Measurements from ENCODE around the gene KLHDC10.
"Not testable (repeated sequence)": the region's sequence is repeated elsewhere in the genome, so short reads cannot be mapped to it uniquely, and the experiment has no call there.

KLHDC10 gene

DNA sequence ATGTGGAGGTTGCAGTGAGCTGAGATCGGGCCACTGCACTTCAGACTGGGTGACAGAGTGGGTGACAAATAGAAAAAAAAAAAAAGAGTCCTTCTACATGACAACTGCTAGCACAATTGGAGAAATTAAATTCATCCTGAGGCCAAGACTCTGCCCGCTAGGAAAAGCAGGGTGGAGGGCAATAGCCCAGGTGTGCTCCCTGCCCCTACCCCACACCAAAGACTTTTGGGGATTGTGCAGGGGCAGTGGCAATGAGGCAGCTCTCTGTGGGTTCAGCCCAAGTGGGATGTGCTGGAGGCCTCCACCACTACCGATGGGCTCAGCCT lies 73.6 kb downstream of the KLHDC10 start:
- H3K9me3 ChIP-seq (ENCODE audit: insufficient read depth, low read depth, low read length): no peaks in the 10 kb centered on the region
- H3K4me1 ChIP-seq (ENCODE audit: insufficient read depth, low read length): peaks cover 7% of the 10 kb centered on the region; the same call in 1 of the 2 replicates
- no peak overlapping the region for H3K9ac ChIP-seq (ENCODE audit: low read depth, low read length)
- no peak overlapping the region for H3K27ac ChIP-seq (ENCODE audit: low read depth, low read length)
- no peaks in the 10 kb centered on the region for H3K36me3 ChIP-seq (ENCODE audit: insufficient read depth, low read length)
- WGBS: 84% methylated on average over 3 of the region's 3 CpGs
- H3K4me3 ChIP-seq (ENCODE audit: low read length): no peak overlapping the region
- 0 out of 2 replicates have a peak, but pooled peaks cover 3% of the 10 kb centered on the region for H3K27me3 ChIP-seq (ENCODE audit: insufficient read depth, low read length)

DNA sequence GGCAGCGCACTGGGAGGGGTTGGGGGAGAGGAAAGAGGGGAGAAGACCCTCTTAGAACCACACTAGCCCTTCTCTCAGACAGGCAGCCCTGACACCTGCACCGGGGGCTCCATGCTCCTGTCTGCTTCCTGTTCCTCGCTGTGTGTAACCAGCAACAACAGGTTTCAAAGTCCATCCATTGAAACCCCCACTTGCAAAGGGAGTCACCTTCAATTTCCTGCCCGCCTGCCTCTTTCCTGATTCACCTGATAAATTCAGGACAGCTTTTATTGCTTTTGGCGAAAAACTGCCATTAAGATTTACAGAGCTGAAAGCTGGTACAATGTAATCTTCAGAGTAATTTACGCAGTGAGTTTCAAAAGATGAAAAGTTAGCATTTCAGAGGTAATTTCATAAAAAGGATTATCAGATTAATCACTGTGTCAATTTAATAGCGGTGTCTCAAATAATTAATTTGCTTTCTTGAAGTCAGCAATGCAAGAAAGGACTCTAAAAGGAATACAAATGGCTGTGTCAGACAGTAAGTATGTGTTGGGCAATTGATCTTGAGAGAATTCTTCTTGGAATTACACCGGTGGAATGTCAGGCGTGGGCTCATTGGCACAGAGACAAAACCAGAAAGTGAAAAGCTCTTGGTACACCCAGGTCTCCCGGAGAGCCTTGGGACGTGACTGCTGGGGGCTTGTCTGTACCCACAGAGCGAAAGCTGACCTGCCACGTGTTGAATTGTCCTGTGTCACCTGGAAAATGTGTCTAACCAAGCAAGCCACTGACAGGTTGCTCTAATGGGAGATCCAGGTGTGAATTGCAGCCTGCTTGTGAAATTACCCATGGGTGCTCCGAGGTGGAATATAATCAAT lies 74.2 kb downstream of the KLHDC10 start:
- Histone ChIP-seq H3K4me1 (ENCODE audit: insufficient read depth, low read length) (peaks cover 7% of the 10 kb centered on the region; the same call in 1 of the 2 replicates), H3K36me3 (ENCODE audit: insufficient read depth, low read length) (no peaks in the 10 kb centered on the region), H3K9ac (ENCODE audit: low read depth, low read length) (no peak overlapping the region), H3K4me3 (ENCODE audit: low read length) (no peak overlapping the region), H3K27ac (ENCODE audit: low read depth, low read length) (no peak overlapping the region), H3K27me3 (ENCODE audit: insufficient read depth, low read length) (0 out of 2 replicates have a peak, but pooled peaks cover 3% of the 10 kb centered on the region), H3K9me3 (ENCODE audit: insufficient read depth, low read depth, low read length) (no peaks in the 10 kb centered on the region)
- 88% methylated on average over 13 of the region's 14 CpGs for WGBS

DNA sequence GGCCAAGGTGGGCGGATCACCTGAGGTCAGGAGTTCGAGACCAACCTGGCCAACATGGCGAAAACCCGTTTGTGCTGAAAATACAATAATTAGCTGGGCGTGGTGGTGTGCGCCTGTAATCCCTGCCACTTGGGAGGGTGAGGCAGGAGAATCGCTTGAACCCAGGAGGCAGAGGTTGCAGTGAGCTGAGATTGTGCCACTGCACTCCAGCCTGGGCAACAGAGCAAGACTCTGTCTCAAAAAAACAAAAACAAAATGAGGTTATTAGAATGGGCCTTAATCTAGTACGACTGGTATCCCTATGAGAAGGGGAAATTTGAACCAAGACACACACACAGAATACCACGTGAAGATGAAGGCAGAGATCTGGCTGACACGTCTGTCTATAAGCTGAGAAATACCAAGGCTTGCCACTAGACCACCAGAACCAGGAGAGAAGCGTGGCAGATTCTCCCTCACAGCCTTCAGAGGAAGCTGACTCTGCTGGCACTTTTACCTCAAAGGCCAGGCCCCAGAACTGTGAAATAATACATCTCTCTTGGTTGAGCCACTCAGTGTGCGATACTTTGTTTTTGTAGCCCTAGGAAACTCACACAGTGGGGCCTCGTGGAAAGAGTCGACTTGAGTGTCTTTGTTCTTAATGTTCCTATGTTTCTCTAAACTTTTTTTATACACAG lies 75.2 kb downstream of the KLHDC10 start:
- H3K27ac ChIP-seq (ENCODE audit: low read depth, low read length): no peak overlapping the region
- no peaks in the 10 kb centered on the region for H3K27me3 ChIP-seq (ENCODE audit: insufficient read depth, low read length)
- no peaks in the 10 kb centered on the region for H3K36me3 ChIP-seq (ENCODE audit: insufficient read depth, low read length)
- 94% methylated on average over 14 of the region's 14 CpGs for WGBS
- H3K9me3 ChIP-seq (ENCODE audit: insufficient read depth, low read depth, low read length): no peaks in the 10 kb centered on the region
- H3K4me1 ChIP-seq (ENCODE audit: insufficient read depth, low read length): peaks cover 7% of the 10 kb centered on the region; the same call in 1 of the 2 replicates
- no peak overlapping the region for H3K4me3 ChIP-seq (ENCODE audit: low read length)
- H3K9ac ChIP-seq (ENCODE audit: low read depth, low read length): no peak overlapping the region

DNA sequence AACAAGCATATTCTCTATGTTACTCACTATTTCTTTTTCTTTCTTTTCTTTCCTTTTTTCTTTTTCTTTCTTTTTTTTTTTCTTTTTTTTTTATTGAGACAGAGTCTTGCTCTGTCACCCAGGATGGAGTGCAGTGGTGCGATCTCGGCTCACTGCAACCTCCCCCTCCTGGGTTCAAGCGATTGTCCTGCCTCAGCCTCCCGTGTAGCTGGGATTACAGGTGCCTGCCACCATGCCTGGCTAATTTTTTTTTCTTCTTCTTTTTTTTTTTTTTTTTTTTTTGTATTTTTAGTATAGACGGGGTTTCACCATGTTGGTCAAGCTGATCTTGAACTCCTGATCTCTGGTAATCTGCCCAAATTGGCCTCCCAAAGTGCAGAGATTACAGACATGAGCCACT lies 75.8 kb downstream of the KLHDC10 start:
- H3K36me3 ChIP-seq (ENCODE audit: insufficient read depth, low read length); H3K27ac ChIP-seq (ENCODE audit: low read depth, low read length); H3K9me3 ChIP-seq (ENCODE audit: insufficient read depth, low read depth, low read length); H3K9ac ChIP-seq (ENCODE audit: low read depth, low read length); H3K4me1 ChIP-seq (ENCODE audit: insufficient read depth, low read length); H3K27me3 ChIP-seq (ENCODE audit: insufficient read depth, low read length); H3K4me3 ChIP-seq (ENCODE audit: low read length): not testable (repeated sequence)
- WGBS: 94% methylated on average over 5 of the region's 5 CpGs

DNA sequence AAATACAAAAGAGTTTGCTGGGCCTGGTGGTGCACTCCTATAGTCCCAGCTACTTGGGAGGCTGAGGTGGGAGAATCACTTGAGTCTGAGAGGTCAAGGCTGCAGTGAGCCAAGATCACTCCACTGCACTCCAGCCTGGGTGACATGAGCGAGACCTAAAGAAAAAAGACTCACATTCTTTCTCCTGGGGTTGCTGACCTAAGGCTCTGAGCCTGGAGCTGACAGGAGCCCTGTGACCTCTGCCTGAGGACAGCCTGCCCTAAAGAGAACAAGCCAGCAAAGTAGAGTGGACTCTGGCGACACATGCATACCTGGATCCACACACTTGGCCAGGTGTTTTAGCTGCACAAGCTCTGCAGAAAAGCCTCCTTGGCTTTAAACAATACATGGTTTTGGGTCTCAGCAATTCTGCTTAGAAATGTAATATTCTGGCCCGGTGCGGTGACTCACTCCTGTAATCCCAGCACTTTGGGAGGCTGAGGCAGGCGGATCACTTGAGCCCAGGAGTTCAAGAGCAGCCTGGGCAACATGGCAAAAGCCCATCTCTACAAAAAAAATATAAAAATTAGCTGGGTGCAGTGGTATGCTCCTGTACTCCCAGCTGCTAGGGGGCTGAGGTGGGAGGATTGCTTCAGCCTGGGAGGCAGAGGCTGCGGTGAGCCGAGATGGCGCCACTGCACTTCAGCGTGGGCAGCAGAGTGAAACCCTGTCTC lies 76.5 kb downstream of the KLHDC10 start:
- Histone ChIP-seq H3K9ac (ENCODE audit: low read depth, low read length) (no peak overlapping the region), H3K4me3 (ENCODE audit: low read length) (no peak overlapping the region), H3K36me3 (ENCODE audit: insufficient read depth, low read length) (no peaks in the 10 kb centered on the region), H3K27me3 (ENCODE audit: insufficient read depth, low read length) (no peaks in the 10 kb centered on the region), H3K4me1 (ENCODE audit: insufficient read depth, low read length) (peaks cover 2% of the 10 kb centered on the region; the same call in 1 of the 2 replicates), H3K27ac (ENCODE audit: low read depth, low read length) (no peak overlapping the region), H3K9me3 (ENCODE audit: insufficient read depth, low read depth, low read length) (no peaks in the 10 kb centered on the region)
- 94% methylated on average over 9 of the region's 9 CpGs for WGBS

DNA sequence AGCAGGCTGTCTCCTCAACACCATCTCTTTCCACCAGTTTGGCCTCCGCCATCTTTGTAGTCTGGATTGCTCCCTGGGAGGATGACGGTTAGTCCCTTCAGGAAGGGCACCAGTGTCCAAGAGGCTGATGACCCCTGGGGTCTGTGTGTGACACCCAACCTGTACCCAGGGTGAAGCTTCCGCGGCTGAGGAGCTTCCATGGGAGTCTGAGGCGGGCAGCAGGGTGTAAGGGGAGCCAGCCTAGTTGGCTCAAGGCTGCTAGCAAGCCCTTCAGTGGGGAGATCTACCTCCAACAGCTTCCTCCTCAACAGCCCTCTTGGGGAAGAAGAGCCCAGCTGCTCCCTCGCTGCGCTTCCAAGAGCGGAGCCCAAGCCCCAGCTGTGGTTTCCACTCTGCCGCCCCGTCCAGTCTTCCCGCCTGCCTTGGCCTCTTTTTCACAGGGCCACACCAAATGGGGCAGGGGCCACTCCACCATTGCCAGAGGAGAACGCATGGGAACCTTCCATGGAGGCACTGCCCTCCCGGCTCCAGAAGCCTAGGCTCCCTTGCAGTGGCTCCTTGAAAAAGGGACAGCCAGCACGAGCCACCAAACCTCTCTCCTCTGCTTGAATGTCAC lies 77.5 kb downstream of the KLHDC10 start:
- 94% methylated on average over 14 of the region's 14 CpGs for WGBS
- H3K27me3 ChIP-seq (ENCODE audit: insufficient read depth, low read length): no peaks in the 10 kb centered on the region
- H3K9ac ChIP-seq (ENCODE audit: low read depth, low read length): no peak overlapping the region
- no peak overlapping the region for H3K27ac ChIP-seq (ENCODE audit: low read depth, low read length)
- H3K9me3 ChIP-seq (ENCODE audit: insufficient read depth, low read depth, low read length): no peaks in the 10 kb centered on the region
- H3K4me1 ChIP-seq (ENCODE audit: insufficient read depth, low read length): no peaks in the 10 kb centered on the region
- H3K36me3 ChIP-seq (ENCODE audit: insufficient read depth, low read length): no peaks in the 10 kb centered on the region
- no peak overlapping the region for H3K4me3 ChIP-seq (ENCODE audit: low read length)

DNA sequence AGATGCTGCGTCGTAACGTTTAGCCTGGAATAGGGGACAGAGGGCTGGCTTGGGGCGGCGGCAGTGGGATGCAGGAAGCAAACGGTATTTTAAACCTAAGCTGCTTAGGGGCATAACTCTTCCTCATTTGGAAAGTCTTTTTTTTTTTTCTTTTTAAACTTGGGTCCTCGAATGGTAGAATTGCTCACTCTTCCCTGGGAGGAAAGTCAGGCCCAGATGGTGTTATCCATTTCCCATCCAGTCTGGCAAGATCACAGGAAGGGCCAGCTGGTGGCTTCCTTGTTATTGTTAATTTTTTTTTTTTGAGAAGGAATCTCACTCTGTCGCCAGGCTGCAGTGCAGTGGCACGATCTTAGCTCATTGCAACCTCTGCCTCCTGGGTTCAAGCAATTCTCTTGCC lies 78.2 kb downstream of the KLHDC10 start:
- H3K4me1 ChIP-seq (ENCODE audit: insufficient read depth, low read length): no peaks in the 10 kb centered on the region
- 91% methylated on average over 9 of the region's 9 CpGs for WGBS

DNA sequence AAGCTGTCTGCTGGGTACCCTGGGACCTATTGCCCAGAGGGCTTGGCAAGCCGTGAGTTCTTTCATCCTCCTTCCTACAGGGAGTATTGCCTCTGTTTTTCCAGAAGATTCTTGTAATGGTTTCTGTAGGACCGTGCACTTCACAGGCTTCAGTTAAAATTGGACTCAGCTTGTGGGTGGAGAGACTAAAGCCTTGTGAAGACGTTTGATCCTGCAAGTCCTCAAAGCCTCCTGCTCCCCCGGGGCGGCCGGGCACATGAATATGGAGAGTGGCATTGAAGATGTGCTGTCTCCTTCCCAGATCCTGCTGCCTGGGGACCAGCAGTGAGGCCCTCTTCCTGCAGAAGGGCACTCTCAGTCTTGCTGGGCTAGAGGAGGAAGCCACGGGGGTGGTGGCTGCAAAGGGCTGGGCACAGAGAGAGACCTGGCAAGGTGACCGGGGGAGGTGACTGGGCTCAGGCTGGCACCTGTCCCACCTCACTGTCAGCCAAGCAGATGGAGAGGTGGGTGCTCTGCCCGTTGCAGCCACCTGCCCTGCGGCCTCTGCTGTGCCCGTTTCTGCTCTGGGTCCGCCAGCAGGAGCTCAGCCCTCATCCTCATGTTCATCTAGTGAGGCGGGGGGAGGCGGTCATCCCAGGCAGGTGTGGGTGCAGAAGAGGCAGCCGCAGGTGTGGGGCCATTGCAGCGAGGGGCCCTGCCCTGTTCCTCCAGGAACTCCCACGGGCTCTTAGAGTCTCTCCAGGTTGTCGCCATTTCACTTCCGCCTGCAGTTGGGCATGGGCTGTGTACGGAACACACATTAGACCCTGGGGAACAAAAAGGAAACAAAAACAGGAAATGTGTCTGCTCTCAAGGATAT lies 79.2 kb downstream of the KLHDC10 start:
- no peak overlapping the region for H3K9ac ChIP-seq (ENCODE audit: low read depth, low read length)
- H3K4me1 ChIP-seq (ENCODE audit: insufficient read depth, low read length): no peaks in the 10 kb centered on the region
- no peak overlapping the region for H3K4me3 ChIP-seq (ENCODE audit: low read length)
- H3K27me3 ChIP-seq (ENCODE audit: insufficient read depth, low read length): no peaks in the 10 kb centered on the region
- H3K9me3 ChIP-seq (ENCODE audit: insufficient read depth, low read depth, low read length): no peaks in the 10 kb centered on the region
- WGBS: 86% methylated on average over 20 of the region's 20 CpGs
- no peak overlapping the region for H3K27ac ChIP-seq (ENCODE audit: low read depth, low read length)
- H3K36me3 ChIP-seq (ENCODE audit: insufficient read depth, low read length): no peaks in the 10 kb centered on the region

More for the DNA sequence above, 78.2 kb downstream of the KLHDC10 start:
- no peak overlapping the region for H3K9ac ChIP-seq (ENCODE audit: low read depth, low read length)
- no peak overlapping the region for H3K27ac ChIP-seq (ENCODE audit: low read depth, low read length)
- H3K9me3 ChIP-seq (ENCODE audit: insufficient read depth, low read depth, low read length): no peaks in the 10 kb centered on the region
- no peaks in the 10 kb centered on the region for H3K27me3 ChIP-seq (ENCODE audit: insufficient read depth, low read length)
- H3K36me3 ChIP-seq (ENCODE audit: insufficient read depth, low read length): no peaks in the 10 kb centered on the region
- H3K4me3 ChIP-seq (ENCODE audit: low read length): no peak overlapping the region

DNA sequence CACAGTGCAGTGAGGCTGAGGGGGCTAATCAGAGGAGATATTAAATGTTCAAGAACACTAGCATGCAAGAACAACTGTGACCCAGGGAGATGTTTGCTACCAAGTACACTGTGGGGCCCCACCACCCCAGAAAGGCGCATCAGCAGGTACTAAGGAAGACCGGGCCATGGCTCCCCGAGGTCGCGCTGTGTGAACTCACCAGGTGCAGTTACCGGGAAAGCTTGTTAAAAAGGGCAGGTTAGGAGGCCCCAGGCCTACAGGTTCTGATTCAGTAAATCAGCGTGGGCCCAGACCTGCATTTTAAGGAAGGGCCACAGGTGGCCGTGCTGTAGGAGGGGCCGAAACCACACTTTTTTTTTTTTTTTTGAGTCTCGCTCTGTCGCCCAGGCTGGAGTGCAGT lies 80.3 kb downstream of the KLHDC10 start:
- Histone ChIP-seq H3K4me1 (ENCODE audit: insufficient read depth, low read length) (no peaks in the 10 kb centered on the region), H3K9ac (ENCODE audit: low read depth, low read length) (no peak overlapping the region)

More for the DNA sequence above, 80.3 kb downstream of the KLHDC10 start:
- Histone ChIP-seq H3K9me3 (ENCODE audit: insufficient read depth, low read depth, low read length) (no peaks in the 10 kb centered on the region), H3K27me3 (ENCODE audit: insufficient read depth, low read length) (no peaks in the 10 kb centered on the region), H3K27ac (ENCODE audit: low read depth, low read length) (no peak overlapping the region), H3K4me3 (ENCODE audit: low read length) (no peak overlapping the region), H3K36me3 (ENCODE audit: insufficient read depth, low read length) (no peaks in the 10 kb centered on the region)
- WGBS: 82% methylated on average over 11 of the region's 11 CpGs

Measured in HUES64 (cell line).